SW480 (cell line): ENCODE data around the gene OPHN1.
A peak's percentile ranks its signal among the peaks of the same experiment; 100 is the strongest.
"Not testable (repeated sequence)": the region's sequence is repeated elsewhere in the genome, so short reads cannot be mapped to it uniquely, and the experiment has no call there.

Source experiments
- DNase-seq: peaks from one replicate; pipeline ENCODE4 v3.0.0-alpha.2; 2016; ENCODE audit warnings: low spot score

Gene OPHN1

GRCh38 chrX:68355629-68355920 is 77.7 kb downstream of the OPHN1 start:
- DNase-seq = no peak

- no peak for DNase-seq
These were observed 78.2 kb downstream of the OPHN1 start for GRCh38 chrX:68354879-68355628.

GRCh38 chrX:68345025-68345424 is 88.3 kb downstream of the OPHN1 start:
- no peak for DNase-seq

- DNase-seq = no peak
These were observed 89.7 kb downstream of the OPHN1 start for GRCh38 chrX:68343551-68343950.

GRCh38 chrX:68332201-68332731 is 101.0 kb downstream of the OPHN1 start:
- no peak for DNase-seq

GRCh38 chrX:68326841-68327240 is 106.5 kb downstream of the OPHN1 start:
- not testable (repeated sequence) for DNase-seq

- peak; percentile 56 for DNase-seq
These were observed 125.5 kb downstream of the OPHN1 start for GRCh38 chrX:68307769-68308168.

GRCh38 chrX:68304602-68305001 is 128.7 kb downstream of the OPHN1 start:
- no peak for DNase-seq

GRCh38 chrX:68299898-68300297 is 133.4 kb downstream of the OPHN1 start:
- DNase-seq = no peak

GRCh38 chrX:68292471-68292870 is 140.8 kb downstream of the OPHN1 start:
- no peak for DNase-seq

- no peak for DNase-seq
These were observed 145.2 kb downstream of the OPHN1 start for GRCh38 chrX:68288127-68288526.

GRCh38 chrX:68287419-68287818 is 145.9 kb downstream of the OPHN1 start:
- no peak for DNase-seq

- DNase-seq = no peak
These were observed 146.3 kb downstream of the OPHN1 start for GRCh38 chrX:68286980-68287379.

- no peak for DNase-seq
These were observed 147.2 kb downstream of the OPHN1 start for GRCh38 chrX:68286076-68286475.

GRCh38 chrX:68284281-68284904 is 148.9 kb downstream of the OPHN1 start:
- no peak for DNase-seq

- peak; percentile 3 for DNase-seq
These were observed 159.4 kb downstream of the OPHN1 start for GRCh38 chrX:68273887-68274286.

GRCh38 chrX:68264793-68265192 is 168.5 kb downstream of the OPHN1 start:
- not testable (repeated sequence) for DNase-seq

GRCh38 chrX:68261060-68261672 is 172.1 kb downstream of the OPHN1 start:
- DNase-seq = no peak

- DNase-seq = no peak
These were observed 176.3 kb downstream of the OPHN1 start for GRCh38 chrX:68256990-68257389.

- no peak for DNase-seq
These were observed 178.3 kb downstream of the OPHN1 start for GRCh38 chrX:68254738-68255645.

GRCh38 chrX:68252664-68253063 is 180.6 kb downstream of the OPHN1 start:
- DNase-seq = no peak

- no peak for DNase-seq
These were observed 183.4 kb downstream of the OPHN1 start for GRCh38 chrX:68249903-68250302.
